Measurements from ENCODE around the gene PRKCA.
"Not testable (repeated sequence)": the region's sequence is repeated elsewhere in the genome, so short reads cannot be mapped to it uniquely, and the experiment has no call there.

The PRKCA gene

DNA sequence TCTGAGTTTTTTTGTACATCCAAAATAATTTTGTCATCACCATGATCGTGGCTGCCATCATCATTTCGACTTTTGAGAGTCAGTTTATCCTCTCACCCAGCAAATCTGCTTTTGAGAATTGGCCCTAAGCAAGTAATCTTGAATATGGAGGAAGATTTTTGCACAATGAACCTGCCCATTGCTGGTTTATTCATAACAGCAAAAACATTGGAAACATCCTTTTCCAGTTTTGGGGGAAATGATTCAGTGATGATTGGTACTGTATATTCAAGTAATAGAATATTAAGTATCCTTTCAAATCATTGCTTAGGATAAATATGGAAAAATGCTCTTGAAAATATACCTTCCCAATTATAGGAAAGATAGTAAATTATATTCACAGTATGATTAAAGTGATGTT, 53.1 kb downstream of the PRKCA start:
- no peak for DNase-seq

- no peak for DNase-seq
These were observed 54.6 kb downstream of the PRKCA start for GRCh38 chr17:66357037-66357436.

DNA sequence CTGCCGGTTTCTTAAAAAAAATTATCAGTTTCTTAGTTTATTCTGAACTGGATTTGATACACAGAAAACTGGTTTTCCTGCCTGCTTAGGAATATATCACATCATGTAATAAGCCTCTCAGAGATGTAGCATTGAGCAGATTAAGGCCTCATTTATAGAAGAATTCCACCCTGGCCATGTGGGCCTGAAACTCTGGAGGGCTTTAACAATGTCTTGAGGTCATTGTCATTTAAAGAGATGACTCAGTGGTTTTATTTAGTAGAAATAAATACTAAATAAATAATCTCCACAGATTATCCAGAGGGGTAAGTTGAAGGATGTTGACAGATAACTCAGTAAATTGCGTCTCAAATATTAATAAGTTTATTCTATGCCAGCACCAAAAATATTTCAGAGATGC, 56.9 kb downstream of the PRKCA start:
- DNase-seq = no peak

- not testable (repeated sequence) for DNase-seq
These were observed 58.6 kb downstream of the PRKCA start for GRCh38 chr17:66360961-66361565.

DNA sequence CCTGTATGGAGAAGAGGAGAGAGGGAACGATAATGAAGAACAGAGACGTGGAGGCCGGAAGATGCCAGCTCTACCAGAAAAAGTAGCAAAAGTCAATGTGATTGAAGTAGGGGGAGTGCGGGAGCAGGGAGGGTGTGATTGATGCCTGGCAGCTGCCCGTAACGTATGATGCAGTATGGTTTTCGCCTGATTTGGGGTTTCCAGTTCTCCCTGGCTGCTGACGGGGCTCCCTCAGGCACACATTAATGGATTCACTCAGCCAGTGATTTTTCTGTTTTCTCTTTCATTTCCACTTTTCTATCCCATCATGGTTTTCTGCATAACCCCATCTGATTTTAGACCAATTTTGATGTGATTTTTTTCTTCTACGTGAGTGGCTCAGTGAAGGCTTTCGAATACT, 62.1 kb downstream of the PRKCA start:
- DNase-seq = no peak

- DNase-seq = no peak
These were observed 62.6 kb downstream of the PRKCA start for GRCh38 chr17:66364990-66365490.

DNA sequence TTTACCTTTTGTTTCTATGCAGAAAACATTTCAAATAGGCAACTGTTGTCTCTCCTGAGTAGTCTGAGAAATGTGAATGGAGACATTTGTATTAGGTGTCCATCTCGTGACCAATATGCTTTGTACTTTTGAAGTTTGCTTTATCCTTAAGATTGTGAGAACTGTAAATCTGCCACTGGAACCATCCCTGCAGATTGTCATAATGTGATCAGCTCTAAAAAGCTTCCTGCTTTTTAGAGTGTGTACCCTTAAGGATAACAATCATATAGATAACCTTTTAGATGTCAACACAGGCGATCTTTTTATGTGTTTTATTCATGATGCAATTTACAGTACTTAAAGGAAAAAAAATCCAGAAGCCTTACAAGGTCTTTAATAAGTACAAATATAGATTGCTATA, 63.5 kb downstream of the PRKCA start:
- no peak for DNase-seq

DNA sequence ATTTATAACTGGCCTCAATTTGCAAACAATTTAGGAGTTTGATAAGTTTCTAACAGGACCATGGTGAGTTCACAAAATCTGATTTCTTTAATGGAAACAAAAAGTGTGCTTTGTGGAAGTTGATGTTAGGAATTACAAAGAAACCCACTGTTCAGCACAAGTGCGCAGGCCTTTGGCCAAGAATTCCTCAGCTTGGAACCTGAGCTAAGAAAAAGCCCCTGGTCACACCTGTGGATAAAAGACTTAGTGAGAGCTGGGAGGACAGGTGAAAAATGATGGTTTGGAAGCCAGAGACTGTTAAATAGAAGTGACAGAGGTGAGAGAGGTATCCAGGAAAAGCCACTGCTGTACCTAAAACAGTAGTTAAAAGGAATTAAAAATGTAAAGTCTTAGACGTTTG, 64.7 kb downstream of the PRKCA start:
- no peak for DNase-seq

GRCh38 chr17:66369830-66370229, 67.4 kb downstream of the PRKCA start:
- no peak for DNase-seq

- no peak for DNase-seq
These were observed 69.1 kb downstream of the PRKCA start for GRCh38 chr17:66371561-66371960.

DNA sequence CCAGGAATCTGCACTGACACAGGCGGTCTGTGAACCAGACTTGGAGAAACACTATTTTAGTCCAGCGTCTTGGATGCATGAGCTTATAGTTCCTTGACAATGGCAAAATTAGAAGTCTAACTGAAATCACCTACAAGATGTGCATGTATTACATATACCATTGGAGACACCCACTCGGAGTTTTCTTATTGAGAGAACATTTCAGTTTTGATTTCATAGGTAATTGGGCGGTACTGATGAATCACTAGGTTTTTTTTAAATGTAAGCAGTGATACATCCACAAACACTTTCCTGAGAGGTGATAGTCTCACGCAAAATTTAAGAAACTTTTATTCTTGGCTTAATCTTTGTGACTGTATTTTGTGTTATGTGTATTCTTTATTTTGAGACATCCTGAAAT, 69.8 kb downstream of the PRKCA start:
- DNase-seq = no peak

GRCh38 chr17:66373079-66373478, 70.7 kb downstream of the PRKCA start:
- DNase-seq = no peak

- DNase-seq = peak; percentile 33
These were observed 71.8 kb downstream of the PRKCA start for GRCh38 chr17:66373944-66374817.

- DNase-seq = no peak
These were observed 72.7 kb downstream of the PRKCA start for GRCh38 chr17:66375121-66375520.

- DNase-seq = no peak
These were observed 75.9 kb downstream of the PRKCA start for GRCh38 chr17:66378296-66378695.

DNA sequence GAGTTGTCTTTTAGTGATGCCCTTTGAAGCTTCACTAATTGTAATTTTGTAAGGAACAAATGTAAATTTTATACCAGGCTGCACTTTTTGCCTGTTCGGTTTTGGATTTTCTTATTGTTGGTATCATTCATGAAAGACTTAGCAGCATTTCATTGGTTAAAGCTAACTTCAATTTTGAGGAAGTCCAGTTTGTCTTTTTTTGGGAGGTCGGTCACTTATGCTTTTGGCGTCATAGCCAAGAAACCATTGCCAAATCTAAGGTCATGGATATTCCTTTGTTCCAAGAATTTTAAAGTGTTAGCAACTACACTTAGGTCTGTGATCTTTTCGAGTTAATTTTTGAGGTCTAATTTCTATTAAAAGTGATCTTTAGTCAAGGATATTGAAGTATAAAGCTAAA, 77.1 kb downstream of the PRKCA start:
- no peak for DNase-seq

GRCh38 chr17:66379996-66380395, 77.6 kb downstream of the PRKCA start:
- DNase-seq = no peak

GRCh38 chr17:66381701-66382362, 79.4 kb downstream of the PRKCA start:
- DNase-seq = no peak

- DNase-seq = no peak
These were observed 80.9 kb downstream of the PRKCA start for GRCh38 chr17:66383333-66383732.

DNA sequence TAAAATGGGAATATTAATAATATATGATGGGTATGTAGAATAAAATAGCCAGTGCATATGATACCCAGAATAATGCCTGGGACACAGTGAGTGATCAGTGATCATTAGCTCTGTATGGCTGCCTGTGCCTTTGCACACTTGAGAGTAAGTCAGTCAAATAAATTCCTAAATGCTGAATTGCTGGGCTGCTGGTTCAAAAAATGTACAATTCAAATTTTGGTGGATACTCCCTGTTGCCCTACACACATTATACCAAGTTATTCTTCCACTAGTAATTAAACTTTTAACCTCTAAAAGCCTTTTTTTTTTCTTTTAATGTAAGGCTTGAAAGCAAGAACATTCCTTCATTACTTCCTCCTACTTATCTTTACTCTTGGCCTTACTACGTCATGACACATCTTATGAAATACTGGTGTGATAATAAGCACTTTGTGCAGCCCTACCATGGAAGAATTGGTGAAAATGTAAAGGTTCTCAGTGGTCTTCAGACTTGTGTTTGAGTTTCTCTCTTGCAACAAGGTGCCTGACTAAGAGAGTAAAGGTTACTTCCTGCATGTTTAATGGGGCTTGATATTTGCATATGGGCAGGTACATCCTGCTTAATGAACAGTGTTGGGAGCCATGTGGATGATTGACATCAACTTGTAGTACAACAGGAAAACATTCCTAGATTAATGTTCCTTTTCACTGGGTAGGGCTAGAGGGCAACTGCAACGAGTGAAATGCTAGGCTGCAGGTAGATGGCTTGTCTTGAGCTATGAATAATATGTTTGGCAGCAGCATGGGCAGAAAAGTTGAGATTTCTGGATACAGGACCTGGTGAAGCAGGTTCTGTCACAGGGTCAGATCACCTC, 84.3 kb downstream of the PRKCA start:
- DNase-seq = no peak

- DNase-seq = no peak
These were observed 85.1 kb downstream of the PRKCA start for GRCh38 chr17:66387392-66387981.

DNA sequence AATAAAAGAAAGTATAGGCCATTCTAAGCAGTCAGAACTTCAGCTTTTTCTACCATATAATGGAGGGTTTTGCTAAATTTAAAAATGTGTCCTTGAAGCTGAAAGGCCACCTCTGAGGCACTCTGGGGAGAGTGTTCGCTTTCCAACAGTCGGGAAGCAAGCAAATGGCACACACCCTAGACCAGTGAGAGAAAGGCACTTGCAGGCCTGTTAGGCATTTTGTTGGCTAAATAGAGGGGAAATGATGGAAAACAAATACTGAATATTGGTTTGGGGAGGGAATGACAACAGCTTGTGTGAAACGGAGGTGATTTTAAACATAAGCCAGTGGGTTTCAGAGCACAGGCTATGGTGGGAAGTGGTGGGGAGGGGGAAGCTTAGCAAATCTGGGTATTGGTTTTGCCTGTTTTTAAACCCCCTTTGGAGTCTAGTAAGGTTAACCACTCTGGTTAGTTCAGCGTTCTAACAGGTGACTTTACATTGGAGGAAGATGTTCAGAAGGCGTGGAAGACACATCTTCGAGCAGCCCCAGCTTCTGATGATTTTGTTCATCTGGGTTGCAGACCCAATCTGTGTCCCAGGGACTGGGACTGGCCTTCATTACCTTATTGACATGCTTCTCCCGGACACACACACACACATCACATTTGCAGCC, 90.5 kb downstream of the PRKCA start:
- no peak for DNase-seq
